Mucosa of descending colon (tissue), 3 donors: Measurements from ENCODE around the gene NRL. TPM values are rescaled to one million over a fixed set of nuclear protein-coding genes. Genes with fewer than 3 reads are reported as not detected.
A peak's percentile ranks its signal among the peaks of the same experiment; 100 is the strongest.

Experiments
- ATAC-seq: fragments of 200-7000 bp; cut with Tn5 transposase; one replicate; pipeline ENCODE4 v1.9.1; 2020; ENCODE audit warnings: mild to moderate bottlenecking, moderate library complexity
- DNase-seq, 3 donors: peaks; one replicate each; pipeline ENCODE4 v3.0.0-alpha.2; 2020
- H3K36me3 ChIP-seq: fragments of 200-600 bp; one replicate; pipeline ENCODE4 v1.8.0; 2021; ENCODE audit warnings: low read depth, mild to moderate bottlenecking
- H3K4me1 ChIP-seq: fragments of 200-600 bp; one replicate; pipeline ENCODE4 v1.8.0; 2021; ENCODE audit warnings: low read depth, mild to moderate bottlenecking
- H3K4me3 ChIP-seq: fragments of 200-600 bp; one replicate; pipeline ENCODE4 v1.8.0; 2021; ENCODE audit warnings: mild to moderate bottlenecking
- H3K9me3 ChIP-seq: fragments of 200-600 bp; one replicate; pipeline ENCODE4 v1.8.0; 2021; ENCODE audit warnings: mild to moderate bottlenecking
- CTCF ChIP-seq: fragments of 200-600 bp; IDR thresholded peaks from one replicate; pipeline ENCODE4 v1.8.0; 2022; ENCODE audit warnings: antibody characterized with exemption, mild to moderate bottlenecking
- intact Hi-C, 2 donors: fragments of 100-400 bp; cut with DNase I in 1 of 2; cut with micrococcal nuclease in 1 of 2; formaldehyde crosslinking; loops; one replicate each; pipeline versions ENCODE4 v1.11.0 to v1.11.1; 2022; cut with DNase I, micrococcal nuclease
- total RNA-seq, 3 donors: library from RNA; stranded (reverse); fragmentation: NEBNext Ultra II Directional in 2 of 3; extraction: Animal tissue kit (Norgen Biotek cat#: 25700) in 2 of 3; gene quantifications; one replicate each; pipeline versions ENCODE4 v1.2.1 to v1.2.4, GENCODE V29; 2021 to 2023
- donor health status: DM: no; HTN: no; CAD: no; lungs with moderate emphysema.
- donor health status: DM: no; HTN: no; CAD: no.
- donor health status: DM: no; HTN: yes; CAD: no.

NRL gene
- total RNA-seq, 3 donors from 2014 or later = 2.3 to 4.5 (median 2.8) TPM

- peaks cover 30% of the 10 kb centered on the region for H3K4me1 ChIP-seq
- TF ChIP-seq CTCF = peak; percentile 24
- DNase-seq (peak; percentile 97 to 99 (median 99)), ATAC-seq (peak; percentile 92)
- peaks cover 3% of the 10 kb centered on the region for H3K36me3 ChIP-seq
- intact Hi-C loops = no loop called here
- H3K9me3 ChIP-seq = no peaks in the 10 kb centered on the region
- H3K4me3 ChIP-seq = peak within 1 kb of the TSS; percentile 84
These were observed 32.4 kb upstream of the NRL start, which contains the start of gene RNF31 for GRCh38 chr14:24146978-24147760. TSS of gene RNF31 (plus strand) at chr14:24147498. CDS start at chr14:24147699, 201 bp downstream.

- Histone ChIP-seq H3K4me3 (peak within 1 kb of the TSS; percentile 84), H3K9me3 (no peaks in the 10 kb centered on the region), H3K4me1 (peaks cover 37% of the 10 kb centered on the region), H3K36me3 (peaks cover 3% of the 10 kb centered on the region)
- DNase-seq = peak; percentile 94 to 98 (median 96)
- ATAC-seq = peak; percentile 80
- intact Hi-C loops = no loop called here
- TF ChIP-seq CTCF = no peak
These were observed 31.8 kb upstream of the NRL start, which contains the start of gene PSME2 for GRCh38 chr14:24146453-24146977. TSS of gene PSME2 (minus strand) at chr14:24146610. CDS start at chr14:24146581, 29 bp downstream.

GRCh38 chr14:24145690-24146452 lies 31.1 kb upstream of the NRL start:
- Histone ChIP-seq H3K36me3 (peaks cover 3% of the 10 kb centered on the region), H3K4me3 (peak overlapping the region; percentile 84), H3K4me1 (peaks cover 37% of the 10 kb centered on the region), H3K9me3 (no peaks in the 10 kb centered on the region)
- ATAC-seq (no peak), DNase-seq (no peak)
- no peak for TF ChIP-seq CTCF
- intact Hi-C loops = no loop called here

- peaks cover 37% of the 10 kb centered on the region for H3K4me1 ChIP-seq
- intact Hi-C loops = no loop called here
- DNase-seq (no peak), ATAC-seq (no peak)
- H3K4me3 ChIP-seq = no peak overlapping the region
- TF ChIP-seq CTCF = no peak
- H3K9me3 ChIP-seq = no peaks in the 10 kb centered on the region
- peaks cover 3% of the 10 kb centered on the region for H3K36me3 ChIP-seq
These were observed 30.5 kb upstream of the NRL start for GRCh38 chr14:24145219-24145618.

- TF ChIP-seq CTCF = no peak
- intact Hi-C loops = no loop called here
- no peak for DNase-seq
- Histone ChIP-seq H3K4me3 (no peak overlapping the region), H3K4me1 (peaks cover 45% of the 10 kb centered on the region), H3K36me3 (peaks cover 3% of the 10 kb centered on the region), H3K9me3 (no peaks in the 10 kb centered on the region)
- no peak for ATAC-seq
These were observed 29.7 kb upstream of the NRL start for GRCh38 chr14:24144451-24144850.
